GM18498 (cell line): Measurements from ENCODE around the gene ATN1.

Experiments used
- ATAC-seq: cut with Tn5 transposase; IDR thresholded peaks from one replicate; pipeline ENCODE4 v1.9.1; 2021; ENCODE audit warnings: mild to moderate bottlenecking, moderate library complexity; ENCODE audit not compliant: unreplicated experiment

Gene ATN1

DNA sequence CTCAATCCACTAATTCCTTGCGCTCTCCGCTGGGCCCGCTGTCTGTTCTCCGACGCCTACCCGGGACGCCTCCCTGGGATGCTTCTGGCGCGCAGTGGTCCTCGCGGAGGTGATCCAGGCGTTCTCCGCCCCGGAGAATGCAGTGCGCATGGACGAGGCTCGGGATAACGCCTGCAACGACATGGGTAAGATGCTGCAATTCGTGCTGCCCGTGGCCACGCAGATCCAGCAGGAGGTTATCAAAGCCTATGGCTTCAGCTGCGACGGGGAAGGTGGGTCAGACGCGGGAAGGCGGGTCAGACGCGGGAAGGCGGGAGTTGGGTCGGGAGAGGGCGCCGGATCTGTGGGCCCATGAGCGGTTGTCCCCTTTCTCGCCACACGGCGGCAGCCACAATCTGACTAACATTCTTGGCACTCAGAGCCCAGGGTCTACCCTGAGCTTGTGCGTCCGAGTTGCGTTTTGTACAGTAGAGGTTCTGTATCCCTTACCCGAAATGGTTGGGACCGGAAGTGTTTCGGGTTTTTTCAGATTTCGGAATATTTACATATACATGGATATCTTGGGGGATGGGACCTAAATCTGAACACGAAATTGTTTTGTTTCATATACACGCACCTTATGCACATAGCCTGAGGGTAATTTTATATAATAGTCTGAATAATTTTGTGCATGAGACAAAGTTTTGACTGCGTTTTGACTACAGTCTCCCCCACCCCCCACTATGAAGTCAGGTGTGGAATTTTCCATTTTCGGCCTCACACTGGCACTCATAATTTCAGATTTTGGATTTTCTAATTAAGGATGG, 16.8 kb downstream of the ATN1 start:
- ATAC-seq: peak; percentile 46

DNA sequence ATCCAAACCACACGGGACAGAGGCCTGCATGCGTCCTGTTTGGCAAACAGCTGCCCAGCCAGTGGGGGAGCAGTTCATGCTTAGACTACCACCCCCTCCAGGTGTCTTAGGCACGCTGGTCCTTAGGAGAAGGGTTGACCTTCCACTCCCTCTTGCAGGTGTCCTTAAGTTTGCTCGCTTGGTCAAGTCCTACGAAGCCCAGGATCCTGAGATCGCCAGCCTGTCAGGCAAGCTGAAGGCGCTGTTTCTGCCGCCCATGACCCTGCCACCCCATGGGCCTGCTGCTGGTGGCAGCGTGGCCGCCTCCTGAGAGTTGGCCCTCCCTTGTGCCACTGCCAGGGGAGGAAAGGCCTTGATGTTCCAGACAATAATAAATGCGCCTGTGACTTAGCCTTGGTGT, 17.9 kb downstream of the ATN1 start:
- ATAC-seq: no peak

GRCh38 chr12:6946033-6946919, 18.5 kb downstream of the ATN1 start:
- no peak for ATAC-seq

DNA sequence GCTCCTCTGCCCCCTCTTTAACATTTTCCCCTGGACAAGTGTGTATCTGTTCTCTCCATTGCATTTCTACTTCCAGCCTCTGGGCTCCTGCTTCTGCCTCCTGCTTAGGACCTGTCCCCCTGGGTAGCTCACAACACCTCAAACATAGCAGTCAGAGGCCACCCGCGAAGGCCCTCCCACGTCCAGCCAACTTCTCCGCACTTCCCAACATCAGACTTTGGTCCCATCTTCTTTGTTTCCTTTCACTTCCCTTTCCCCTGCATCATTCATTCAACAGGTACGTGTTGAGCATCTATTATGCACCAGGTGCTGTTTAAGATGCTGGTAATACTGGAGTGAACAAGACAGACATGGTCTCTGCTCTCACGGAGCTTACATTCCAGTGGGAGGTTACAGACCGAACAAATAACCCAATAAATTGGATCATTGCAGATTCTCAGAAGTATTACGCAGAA, 19.2 kb downstream of the ATN1 start:
- ATAC-seq: no peak

- ATAC-seq: no peak
Observed at GRCh38 chr12:6947615-6948014, 19.9 kb downstream of the ATN1 start.

DNA sequence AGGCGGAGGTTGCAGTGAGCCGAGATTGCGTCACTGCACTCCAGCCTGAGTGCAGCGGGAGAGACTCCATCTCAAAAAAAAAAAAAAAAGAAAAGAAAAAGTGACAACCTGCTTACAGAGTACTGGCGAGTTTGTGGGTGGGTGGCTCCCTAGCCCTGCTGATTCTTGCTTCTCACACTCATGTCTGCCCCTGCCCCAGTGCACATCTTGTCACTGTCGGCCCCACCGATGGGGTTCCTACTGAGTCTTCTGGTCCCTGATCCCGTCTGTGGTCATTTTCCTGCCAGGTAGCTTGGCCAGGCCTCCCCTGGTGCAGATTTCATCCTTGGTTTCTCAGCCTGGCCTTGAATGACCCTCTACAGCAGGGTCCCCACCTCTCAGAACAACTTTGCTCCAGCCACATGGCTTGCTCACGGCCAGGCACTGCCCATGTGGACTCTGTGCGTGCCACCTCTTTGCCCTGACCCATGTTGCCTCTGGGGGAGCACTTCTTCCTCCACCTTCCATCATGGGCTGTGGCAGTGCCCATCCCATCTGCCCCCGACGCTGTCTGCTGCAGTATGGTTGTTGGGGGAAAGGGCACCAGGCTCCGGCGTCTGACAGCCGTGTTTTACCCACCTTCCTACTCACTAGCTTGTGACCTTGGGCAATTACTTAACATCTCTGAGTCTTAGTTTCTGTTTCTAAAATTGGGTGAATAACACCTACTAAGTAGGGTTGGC, 21.3 kb downstream of the ATN1 start:
- ATAC-seq: no peak

DNA sequence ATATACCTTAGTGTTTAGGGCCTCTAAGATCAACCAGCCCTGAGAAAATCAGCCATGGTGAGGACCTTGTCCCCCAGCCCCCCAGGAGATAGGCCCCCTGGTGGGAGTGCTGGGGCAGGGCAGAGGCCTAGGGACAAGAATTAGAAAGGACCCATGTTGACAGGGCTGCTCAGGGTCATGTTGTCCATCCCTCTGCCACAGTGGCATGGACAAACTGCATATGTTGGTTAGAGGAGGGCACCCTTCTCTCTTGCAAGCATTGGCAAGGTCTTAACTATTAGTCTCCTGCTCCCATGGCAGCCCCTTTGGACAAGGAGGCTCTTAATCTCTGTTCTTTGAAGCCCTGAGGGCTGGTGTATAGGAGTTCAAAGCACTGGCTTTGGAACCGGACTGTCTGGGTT, 22.6 kb downstream of the ATN1 start:
- ATAC-seq: no peak

GRCh38 chr12:6950811-6951540, 23.2 kb downstream of the ATN1 start, which contains the start of gene PTPN6:
Gene PTPN6, plus strand, starts transcription at chr12:6951356. Its CDS starts 157 bp downstream, at chr12:6951513.
- ATAC-seq: peak; percentile 27

GRCh38 chr12:6951551-6952120, 23.9 kb downstream of the ATN1 start:
- ATAC-seq: no peak

DNA sequence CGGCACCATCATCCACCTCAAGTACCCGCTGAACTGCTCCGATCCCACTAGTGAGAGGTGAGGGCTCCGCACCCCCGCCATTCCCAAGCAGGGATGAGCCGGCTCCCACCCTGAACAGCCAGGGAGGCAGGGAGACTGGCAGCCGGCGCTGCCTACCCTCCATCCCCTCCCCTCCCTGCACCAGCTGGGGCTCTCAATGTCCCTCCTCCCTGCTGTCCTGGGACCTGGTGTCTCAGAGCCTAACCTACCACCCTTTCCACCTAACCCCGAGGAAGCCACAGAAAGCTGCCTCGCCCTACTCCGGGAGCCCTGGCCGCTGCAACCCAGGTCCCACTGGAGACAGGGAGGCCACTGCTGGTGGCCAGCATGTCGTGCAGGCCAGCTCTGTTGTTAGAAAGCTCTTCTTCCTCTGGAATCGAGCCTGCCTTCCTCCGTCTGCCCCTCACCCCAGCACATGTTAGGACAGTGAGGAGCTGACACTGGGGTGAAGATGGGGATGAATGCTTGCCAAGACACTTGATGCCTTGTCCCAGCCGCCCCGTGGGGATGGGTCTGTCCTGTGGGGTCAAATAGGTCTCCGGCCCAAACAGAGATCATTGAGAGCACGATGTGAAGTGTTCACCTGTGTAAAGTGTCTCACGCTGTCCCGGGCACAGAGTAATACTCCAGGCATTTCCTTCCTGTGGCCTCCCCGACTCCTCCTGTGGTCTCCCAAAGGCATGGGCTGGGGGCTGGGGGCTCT, 24.5 kb downstream of the ATN1 start:
- ATAC-seq: no peak

- ATAC-seq: no peak
Observed at GRCh38 chr12:6952863-6953441, 25.2 kb downstream of the ATN1 start.

GRCh38 chr12:6953442-6954315, 25.9 kb downstream of the ATN1 start:
- ATAC-seq: peak; percentile 47

- ATAC-seq: no peak
Observed at GRCh38 chr12:6954316-6955107, 26.8 kb downstream of the ATN1 start.

- no peak for ATAC-seq
Observed at GRCh38 chr12:6955108-6956020, 27.6 kb downstream of the ATN1 start.

- ATAC-seq: no peak
Observed at GRCh38 chr12:6956021-6956727, 28.4 kb downstream of the ATN1 start.
